Hematopoietic multipotent progenitor cell treated with erythropoietin and hydrocortisone succinate and interleukin-3 and kit ligand, for 17 days (in vitro differentiated cells): ENCODE measurements around the gene UNKL.
"Not testable (repeated sequence)": the region's sequence is repeated elsewhere in the genome, so short reads cannot be mapped to it uniquely, and the experiment has no call there.

Experiments used
- DNase-seq: peaks from one replicate; pipeline ENCODE4 v3.0.0-alpha.2; 2015; ENCODE audit warnings: low spot score

The UNKL gene

DNA sequence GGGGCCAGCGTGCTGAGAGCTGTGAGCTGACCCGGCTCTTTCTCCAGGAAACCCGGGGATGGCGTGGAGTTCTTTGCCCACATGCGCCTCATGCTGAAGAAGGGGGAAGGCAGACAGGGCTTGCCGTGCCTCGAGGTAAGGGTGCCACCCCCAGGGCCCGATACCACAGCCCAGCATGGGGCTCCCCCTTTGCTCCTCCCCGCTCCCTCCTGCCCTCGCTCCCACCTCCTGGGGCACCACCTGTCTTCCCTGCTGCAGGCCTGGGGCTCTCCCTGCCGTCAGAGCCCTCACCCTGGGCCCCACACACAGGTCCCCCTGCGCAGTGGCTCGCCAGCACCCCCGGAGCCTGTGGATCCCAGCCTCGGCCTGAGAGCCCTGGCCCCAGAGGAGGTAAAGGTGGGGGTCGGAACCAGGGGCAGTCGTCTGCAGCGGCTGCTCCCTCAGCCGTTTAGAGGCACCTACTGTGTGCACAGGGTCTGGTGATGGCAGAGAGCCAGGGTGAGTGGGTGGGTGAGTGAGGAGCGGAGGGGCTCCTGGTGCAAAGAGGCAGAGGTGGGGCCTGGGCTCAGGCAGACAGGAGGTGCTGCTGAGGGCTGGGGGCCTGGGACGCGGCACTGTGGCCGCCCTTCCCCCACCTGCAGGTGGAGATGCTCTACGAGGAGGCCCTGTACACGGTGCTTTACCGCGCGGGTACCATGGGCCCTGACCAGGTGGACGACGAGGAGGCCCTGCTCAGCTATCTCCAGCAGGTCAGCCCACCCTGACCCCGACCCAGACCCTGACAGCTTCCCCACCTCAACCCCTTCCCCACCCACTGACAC lies 75.4 kb downstream of the UNKL start:
- DNase-seq = no peak

DNA sequence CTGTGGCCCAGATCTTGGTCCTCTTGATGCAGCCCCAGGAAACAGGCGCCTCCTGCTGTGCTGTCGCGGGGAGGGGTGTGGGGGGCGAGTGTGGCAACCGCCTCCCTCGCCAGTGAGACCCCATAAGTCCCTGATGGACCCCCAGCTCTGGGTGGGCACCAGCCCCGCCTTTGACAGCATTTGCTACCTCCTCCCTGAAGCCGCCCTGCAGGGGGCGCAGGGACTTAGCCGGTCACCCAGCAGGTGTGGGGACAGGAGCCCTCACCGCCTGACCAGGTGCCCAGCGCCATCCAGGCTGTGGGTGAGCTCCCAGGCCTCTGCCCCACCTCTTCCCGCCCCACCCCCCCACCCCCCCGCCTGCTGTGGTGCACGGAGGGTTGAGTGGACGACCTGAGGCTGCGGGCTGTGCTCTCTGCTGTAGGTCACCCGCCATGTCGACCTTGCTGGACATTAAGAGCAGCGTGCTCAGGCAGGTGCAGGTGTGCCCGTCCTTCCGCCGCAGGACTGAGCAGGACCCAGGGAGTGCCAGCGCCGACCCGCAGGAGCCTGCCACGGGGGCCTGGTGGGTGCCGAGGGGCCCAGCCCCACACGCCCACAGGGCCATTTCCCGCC lies 76.3 kb downstream of the UNKL start:
- DNase-seq = peak; percentile 42

DNA sequence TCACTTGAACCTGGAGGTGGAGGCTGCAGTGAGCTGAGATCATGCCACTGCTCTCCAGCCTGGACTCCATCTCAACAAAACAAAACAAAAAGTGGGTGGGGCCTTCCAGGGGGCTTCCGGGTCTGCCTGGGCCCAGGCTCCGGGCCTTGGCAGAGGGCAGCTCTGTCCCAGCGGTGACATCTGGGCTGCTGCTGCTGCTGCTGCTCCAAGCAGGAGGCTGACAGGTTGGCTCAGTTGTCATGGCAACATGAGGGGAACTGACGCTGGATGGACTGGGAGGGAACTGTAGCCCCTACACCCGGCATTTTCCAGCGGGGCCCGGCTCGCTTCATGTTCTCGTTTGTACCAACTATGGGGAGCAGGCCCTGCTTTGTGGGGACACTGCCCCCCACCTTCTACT lies 77.0 kb downstream of the UNKL start:
- DNase-seq = no peak

DNA sequence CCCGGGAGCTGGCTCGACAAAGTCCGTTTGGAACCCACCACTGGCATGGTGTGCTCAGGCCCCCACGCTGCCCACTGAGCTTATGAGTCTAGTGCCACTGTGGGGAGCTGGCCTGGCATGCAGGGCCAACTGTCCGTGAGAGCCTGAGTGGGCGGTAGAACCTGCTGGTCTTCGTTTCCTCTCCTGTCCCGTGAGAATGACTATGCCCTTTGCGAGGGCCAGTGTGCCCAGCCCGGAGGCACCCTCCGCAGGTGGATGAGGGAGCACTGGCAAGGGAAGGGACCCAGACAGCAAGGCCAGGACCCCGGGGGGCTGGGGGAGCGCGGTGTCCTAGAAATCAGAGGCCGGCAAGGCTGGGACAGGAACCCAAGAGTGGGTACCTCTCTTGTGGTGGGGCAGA lies 77.9 kb downstream of the UNKL start:
- DNase-seq = no peak

DNA sequence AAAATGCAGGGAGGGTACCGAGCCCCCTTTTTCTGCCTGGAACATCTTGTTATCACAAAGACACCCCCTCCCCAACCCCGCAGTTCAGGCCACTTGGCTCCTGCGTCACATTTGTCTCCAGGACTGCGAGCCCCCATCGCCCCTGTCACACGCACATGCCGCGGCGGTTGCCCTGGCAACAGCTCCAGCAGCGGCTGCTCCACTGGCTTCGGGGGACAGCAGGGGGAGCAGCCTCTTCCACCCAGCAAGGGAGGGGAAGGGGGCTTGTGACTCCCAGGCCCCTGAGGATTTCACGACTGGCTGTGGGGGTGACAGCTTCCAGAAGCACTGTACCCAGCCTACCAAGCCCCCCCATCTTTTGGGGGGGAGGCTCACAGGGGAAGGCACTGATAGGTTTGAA lies 78.5 kb downstream of the UNKL start:
- DNase-seq = no peak

DNA sequence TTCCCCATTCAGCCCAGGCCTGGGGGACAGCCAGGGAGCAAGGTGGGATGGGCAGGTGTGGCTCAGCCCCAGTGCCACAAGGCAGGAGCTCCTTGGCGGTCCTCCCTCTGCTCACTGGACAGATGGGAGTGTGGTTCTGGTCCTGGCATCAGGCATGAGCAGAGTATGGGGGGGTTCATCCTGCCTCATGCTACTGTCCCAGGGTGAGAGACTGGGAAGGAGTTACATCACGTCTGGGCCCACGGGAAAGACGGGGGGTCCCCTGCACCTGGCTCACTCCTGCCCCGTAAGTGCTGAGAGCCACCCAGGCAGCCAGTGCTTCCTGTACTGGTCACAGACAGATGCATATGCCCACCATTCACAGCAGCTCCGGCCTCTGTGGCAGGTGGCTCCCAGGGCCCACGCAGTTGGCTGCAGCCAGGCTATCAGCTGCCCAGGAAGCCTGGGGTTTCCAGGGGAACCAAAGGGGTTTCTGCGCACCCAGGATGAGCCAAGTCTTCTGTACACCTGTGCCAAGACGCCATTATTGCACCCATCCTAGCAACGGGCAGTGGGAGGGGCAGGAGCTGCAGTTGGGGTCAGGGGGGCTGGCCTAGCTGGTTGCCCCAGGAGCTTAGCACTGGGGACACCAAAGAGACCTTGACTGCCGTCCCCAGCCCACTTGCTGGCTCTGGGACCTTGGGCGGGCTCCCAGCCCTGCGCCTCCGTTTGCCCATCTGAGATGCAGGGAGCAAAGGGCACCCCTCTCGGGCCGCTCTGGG lies 79.1 kb downstream of the UNKL start:
- no peak for DNase-seq

DNA sequence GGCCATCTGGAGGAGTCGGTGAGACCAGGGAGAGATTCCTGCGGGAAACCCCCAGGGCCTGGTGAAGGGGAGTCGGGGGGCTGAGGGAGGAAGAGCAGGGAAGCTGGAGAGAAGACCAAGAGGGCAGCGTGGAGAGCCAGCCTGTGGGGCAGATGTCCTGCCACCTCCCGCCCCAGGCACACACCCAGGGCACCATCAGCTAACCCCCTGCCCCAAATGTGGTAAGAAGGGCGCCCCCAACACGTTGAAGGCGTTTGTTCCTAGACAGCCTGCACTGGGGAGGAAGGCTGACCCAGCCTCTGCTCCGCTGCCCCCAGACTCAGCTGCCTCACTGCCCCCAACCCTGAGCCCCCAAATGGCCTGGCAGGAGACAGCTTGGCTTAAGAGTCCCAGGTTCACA lies 79.8 kb downstream of the UNKL start:
- no peak for DNase-seq

DNA sequence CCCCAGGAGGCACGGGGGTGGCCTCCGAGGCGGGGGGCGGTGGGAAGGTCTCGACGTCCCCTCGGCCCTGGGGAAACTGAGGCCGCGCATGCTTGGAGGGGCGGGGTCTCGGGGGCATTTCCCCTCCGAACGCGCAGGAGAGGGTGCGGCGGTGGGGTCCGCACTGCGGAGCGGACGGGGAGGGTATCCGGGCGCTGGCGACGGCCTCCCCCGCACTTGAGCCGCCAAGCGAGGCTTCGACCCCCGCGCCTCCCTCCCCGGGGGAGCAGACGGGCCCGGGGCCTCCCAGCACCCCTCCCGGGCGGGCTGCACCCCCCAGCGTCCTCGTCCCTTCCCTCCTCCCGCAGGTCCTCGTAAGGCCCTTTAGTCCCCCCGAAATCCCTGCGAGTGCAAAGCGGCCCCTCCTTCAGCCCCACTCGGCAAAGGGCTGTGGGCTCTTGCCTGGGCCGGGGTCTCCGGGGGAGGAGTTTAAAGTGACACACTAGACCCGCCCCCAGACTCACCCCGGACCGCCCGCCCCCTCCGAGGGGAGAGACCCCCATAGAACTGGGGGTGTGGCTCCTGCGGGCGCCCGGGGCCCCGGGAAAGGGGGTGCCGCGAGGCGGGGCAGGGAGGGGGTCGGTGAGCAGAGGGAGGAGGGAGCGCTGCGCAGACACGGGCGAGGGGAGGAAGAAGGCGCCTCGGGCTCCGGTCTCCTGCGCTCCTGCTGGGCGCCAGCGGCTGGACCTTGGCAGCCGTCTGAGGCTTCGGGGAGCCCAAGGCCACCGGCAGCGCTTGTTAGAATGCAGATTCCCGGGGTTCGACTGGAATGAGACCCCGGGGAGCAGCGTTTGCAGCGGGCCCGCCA lies 80.4 kb downstream of the UNKL start:
- no peak for DNase-seq

DNA sequence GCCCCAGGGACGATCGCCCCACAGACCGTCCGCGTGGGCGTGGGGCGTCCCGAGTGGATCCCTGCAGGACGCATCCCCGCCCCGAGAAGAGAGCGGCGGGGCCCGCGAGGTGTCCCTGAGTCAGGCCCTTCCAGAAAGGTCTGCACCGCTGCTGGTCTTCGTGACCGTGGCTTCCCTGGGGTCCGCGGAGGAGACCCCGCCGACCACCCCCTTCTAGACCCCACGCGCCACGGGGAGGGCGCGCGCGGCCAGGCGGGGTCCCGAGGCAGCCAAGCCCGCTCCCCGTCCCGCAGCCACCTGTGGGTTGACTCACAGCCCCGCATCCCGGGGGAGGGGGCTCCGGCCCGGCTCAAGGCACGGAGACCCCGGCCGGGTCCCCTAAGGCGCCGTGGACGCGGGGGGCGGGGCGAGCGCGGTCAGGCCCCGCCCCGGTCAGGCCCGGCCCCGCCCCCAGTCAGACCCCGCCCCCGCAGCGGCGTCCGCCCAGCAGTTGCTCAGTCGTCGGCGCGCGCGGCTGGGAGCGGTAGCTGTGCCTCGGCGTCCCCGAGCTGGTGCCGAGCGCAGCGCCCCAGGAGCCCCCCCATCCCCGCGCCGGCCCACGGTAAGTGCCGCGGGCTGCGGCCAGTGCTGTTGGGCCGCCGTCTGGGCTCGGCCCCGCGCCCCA lies 81.2 kb downstream of the UNKL start, which contains the start of gene BAIAP3:
TSS of gene BAIAP3 (plus strand) at position 497 of the 664 bp plus-strand sequence. CDS start 4,905 bp downstream, outside the sequence.
- DNase-seq = no peak

DNA sequence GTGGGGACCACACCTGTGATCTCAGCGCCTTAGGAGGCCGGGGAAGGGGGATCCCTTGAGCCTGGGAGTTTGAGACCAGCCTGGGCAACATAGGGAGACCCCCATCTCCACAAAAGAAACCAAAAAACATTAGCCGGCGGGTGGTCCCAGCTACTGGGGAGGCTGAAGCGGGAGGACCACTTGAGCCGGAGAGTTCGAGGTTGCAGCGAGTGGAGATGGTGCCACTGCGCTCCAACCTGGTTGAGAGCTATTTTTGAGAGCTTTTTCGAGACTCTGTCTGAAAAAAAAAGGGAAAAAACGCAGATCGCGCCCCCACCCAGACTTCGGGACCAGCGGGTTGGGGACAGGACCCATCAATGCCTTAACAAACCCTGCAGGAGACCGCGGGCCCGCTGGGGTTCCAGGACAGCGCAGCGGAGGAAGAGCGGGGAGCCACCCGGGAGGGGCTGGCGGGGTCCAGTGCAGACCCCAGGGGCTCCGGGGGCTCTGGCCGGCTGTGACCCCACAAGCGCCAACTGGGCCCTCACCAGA lies 81.8 kb downstream of the UNKL start:
- DNase-seq = no peak

DNA sequence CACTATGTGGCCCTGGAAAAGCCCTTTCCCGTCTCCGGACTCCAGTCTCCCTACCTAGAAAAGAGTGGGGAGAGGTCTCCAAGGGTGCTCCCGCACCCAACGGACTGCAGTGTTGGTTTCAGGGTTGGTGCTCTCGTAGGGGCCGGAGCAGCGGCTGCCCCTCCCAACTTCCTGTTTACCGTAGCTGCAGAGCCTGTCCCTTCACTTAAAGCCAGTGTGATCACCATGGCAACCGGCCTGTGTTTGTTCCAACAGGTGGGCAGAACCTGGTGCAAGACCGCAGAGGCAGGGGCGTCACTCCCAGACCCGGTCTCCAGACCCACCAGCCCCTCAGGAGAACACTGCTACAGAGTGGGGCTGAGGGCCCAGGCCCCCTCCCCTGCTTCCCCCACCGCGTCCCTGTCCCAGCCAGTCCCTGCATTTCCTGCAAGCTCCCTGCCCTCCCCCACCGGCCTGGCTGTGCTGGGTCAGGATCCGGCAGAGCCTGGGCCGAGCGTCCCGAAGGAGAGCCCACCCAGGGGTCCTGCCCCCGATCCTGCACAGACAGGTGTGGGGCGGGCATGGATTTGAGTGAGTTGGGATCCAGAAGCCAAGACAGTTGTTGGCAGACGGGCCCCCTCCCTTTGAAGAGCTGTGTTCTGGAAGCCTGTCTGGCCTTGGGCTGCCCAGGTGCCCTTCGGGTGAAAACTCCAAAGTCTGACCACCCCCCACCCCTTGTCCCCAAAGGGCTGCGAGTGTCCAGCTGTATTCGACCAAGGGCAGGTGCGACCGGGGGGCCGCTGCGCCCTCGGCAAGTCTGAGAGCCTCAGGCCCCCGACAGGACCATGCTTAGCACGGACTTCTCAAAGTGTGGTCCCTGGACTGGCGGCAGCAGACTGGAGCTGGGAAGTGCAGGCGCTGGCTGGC lies 82.5 kb downstream of the UNKL start:
- DNase-seq = no peak

DNA sequence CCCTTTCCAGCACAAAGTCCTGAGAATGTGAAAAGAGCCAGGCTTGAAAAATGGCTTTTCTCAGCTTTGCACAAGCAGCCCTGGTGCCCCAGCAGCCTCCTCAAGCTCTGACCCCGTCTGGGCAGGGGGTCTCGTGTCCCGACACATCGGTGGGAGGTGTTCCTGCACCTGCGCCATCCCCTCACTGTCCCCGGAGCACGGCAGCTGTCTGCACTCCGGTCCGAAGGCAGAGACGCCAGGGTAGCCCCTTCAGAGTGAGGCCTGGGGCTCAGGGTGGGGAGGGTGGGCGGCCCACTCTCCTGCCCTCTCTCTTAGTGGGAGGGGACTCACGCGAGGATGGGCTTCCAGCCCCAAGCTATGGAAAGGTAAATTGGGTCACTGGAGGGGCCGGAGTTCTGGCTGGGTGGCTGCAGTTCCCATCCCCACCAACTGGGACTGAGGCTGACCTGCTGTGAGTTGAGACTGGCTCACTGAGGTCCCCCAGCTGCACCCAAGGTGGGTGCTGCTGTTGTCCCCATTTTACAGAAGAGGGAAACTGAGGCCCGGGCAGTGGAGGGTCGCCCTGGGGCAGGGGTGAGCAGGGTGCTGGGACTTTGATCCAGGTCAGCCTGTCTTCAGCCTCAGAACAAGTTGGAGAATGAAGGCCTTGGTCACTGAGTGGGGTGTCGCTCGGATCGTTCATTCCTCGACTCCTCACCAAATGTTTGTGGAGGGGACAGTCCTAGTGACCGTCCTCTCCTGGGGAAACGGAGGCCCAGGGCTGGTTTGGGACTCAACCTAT lies 83.4 kb downstream of the UNKL start:
- no peak for DNase-seq

DNA sequence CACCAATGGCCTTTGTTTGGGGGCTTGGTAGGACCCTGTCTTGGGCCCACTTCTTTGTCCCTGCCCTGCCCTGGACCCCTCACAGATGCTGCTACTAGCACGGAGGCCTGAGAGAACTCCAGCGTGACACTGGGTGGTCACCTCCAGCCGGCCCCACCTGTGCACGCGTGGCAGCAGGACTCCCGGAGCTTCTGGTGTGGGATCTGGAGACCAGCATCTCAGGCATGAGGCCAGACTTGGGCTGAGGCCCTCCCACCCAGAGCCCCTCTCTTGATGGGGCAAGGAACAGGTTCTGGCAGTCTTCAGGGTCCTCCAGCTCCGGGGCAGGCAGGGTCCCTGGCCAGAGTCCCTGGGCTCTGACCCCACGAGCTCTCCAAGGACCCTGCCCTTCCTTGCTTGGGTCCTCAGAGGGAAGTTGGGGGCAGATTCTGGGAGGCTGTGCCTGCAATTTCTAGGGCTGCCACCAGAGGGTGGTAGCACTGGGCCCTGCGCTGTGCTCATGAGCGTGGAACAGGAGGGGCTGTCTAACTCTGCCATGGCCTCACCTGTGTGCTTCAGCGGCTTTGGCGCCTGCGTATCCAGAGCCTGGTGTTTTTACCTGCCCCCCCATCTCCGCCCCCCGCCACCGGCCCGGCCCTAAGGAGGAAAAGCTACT lies 84.1 kb downstream of the UNKL start:
- peak; percentile 39 for DNase-seq

DNA sequence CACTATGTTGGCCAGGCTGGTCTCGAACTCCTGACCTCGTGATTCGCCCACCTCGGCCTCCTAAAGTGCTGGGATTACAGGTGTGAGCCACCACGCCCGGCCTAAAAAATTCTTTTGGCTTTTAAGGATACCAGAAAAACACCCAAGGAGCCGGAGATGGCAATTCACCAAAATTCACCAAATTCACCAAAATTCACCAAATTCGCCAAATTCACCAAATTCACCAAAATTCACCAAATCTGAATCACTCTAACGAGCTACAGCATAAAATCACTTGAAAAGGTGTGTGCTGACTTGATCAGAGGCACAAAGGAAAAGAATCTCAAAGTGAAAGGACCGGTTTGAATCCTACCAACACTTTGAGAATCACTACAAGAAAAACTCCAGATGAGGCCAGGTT lies 85.5 kb downstream of the UNKL start:
- not testable (repeated sequence) for DNase-seq

DNA sequence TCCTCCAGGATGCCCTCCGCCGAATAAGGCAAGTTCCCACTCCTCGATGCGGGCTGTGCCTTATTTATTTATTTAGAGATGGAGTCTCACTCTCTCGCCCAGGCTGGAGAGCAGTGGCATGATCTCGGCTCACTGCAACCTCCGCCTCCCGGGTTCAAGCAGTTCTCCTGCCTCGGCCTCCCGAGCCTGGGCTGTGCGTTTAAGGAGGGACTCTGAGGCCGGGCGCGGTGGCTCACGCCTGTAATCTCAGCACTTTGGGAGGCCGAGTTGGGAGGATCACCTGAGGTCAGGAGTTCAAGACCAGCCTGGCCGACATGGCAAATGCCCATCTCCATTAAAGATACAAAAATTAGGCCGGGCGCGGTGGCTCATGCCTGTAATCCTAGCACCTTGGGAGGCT lies 86.4 kb downstream of the UNKL start:
- not testable (repeated sequence) for DNase-seq

DNA sequence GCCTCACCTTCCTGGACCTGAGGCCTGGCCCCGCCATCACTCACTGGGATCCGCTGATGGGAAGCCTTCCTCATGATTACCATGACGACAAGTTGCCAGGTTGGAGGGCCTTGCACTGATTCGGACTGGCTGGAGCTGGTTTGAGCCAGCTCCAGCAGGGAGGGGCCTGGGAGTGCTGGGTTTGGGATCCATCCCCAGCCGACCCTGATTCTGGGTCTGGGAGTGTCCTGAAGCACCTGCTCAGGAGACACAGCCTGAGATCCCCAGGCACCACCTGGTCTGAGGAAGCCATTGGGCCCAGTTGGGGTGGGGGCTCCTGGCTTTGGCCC lies 86.9 kb downstream of the UNKL start:
- DNase-seq = no peak

DNA sequence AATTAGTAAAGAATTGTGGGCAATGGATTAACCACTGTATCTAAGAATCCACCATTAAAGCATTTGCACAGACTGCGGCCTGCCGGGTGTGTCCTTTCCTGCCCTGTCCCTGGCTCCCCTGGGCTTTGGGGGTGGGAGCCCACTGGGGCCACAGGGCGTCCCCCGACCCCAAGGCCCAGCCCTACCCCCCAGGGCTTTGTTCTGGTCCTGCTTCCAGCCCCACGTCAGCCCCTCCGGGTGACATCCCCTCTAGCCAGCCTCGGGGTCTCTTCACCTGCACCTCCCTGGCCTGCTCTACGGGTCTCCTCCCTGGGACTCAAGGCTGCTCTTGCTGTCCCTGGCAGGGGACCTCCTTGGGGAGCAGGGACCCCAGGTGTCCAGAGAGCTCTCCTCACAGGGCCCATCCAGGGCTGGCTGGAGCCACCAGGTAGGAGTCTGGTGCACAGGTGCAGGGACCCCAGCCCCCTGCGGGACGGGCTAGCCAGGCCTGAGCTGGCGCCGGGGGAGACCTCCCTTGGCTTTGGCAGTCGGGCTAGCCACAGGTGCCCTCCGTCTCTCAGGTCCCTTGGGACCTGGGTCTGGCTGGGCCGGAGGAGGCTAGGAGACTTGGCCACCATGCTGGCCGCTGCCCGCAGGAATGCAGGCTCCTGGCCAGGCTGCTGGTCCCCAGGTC lies 87.4 kb downstream of the UNKL start:
- DNase-seq = no peak

DNA sequence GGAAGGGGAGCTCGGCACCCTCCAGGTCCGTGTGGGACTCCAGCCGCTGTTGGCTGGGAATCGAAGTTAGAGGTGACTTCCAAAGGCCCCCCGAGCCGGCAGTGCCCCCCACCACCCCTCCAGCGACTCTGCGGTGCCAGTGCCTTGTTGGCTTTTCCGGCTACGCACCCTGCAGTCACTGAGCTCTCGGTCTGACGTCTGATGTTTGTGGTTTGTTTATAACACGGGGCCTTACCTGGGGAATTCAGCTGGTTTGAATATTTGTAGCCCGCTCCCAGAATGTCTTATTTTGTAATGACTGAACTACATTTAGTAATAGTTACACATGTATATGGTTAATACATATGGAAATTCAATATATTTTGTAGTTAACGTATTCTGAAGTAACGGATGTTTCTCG lies 88.1 kb downstream of the UNKL start:
- no peak for DNase-seq
